HepG2 (cell line): ENCODE results near the gene NME9. TPM values are rescaled to one million over a fixed set of nuclear protein-coding genes. Genes with fewer than 3 reads are reported as not detected.
A peak's percentile ranks its signal among the peaks of the same experiment; 100 is the strongest.

Experiments used
- ATAC-seq: fragments of 200-7000 bp; cut with Tn5 transposase; 3 replicates; pipeline ENCODE4 v1.9.1; 2020; ENCODE audit warnings: mild to moderate bottlenecking, moderate library complexity
- BruUV-seq: library from RNA; stranded (reverse); fragments of 400-500 nt; replicated peaks from 2 replicates; lab custom pipeline; 2021; lab: Mats Ljungman, UMichigan
- CTCF ChIA-PET: fragments of 300-600 bp; formaldehyde crosslinking; extraction: SDS; loops from one replicate; lab custom pipeline; 2021; ENCODE audit warnings: low total read pairs, inconsistent platforms, low intra/inter-chr PET ratio; lab: Yijun Ruan, JAX
- POLR2A ChIA-PET: fragments of 350-600 bp; sonication (Branson Sonifier 250); formaldehyde crosslinking; loops from one replicate; lab custom pipeline; 2020; ENCODE audit warnings: antibody characterized with exemption, inconsistent platforms; lab: Yijun Ruan, JAX
- DNase-seq: peaks from one replicate; pipeline ENCODE4 v3.0.0-alpha.2; 2015; ENCODE audit warnings: low spot score
- FAIRE-seq: peaks from 3 replicates; lab custom pipeline; 2011; peaks lifted over from hg19 to GRCh38; lab: Jason Lieb, UNC
- H2AFZ ChIP-seq: one replicate; pipeline ENCODE4 v1.6.1; 2011; ENCODE audit warnings: low read length, inconsistent platforms
- H3K27ac ChIP-seq: fragments of 300-600 bp; 3 replicates; pipeline ENCODE4 v1.8.0; 2011; ENCODE audit warnings: mixed run types, mild to moderate bottlenecking, mixed read lengths, low read length, inconsistent platforms; ENCODE audit not compliant: insufficient read depth; ENCODE audit errors: extremely low read length
- H3K27me3 ChIP-seq, 2 experiments: fragments of 200-600 bp in 1 of 2; 2 replicates in 1 of 2; 3 replicates in 1 of 2; pipeline versions ENCODE4 v1.6.0 to v1.8.0; 2011; ENCODE audit warnings: low read length in 2 of 2, mild to moderate bottlenecking in 2 of 2, moderate library complexity in 2 of 2, inconsistent platforms in 1 of 2; ENCODE audit not compliant: insufficient read depth in 2 of 2, control insufficient read depth in 1 of 2
- H3K36me3 ChIP-seq, 2 experiments: fragments of 200-600 bp in 1 of 2; replicated peaks in 1 of 2; 2 replicates in 1 of 2; 3 replicates in 1 of 2; pipeline versions ENCODE4 v1.5.1 to v1.8.0; 2011; ENCODE audit warnings: low read length in 2 of 2, inconsistent platforms in 1 of 2; ENCODE audit not compliant: insufficient read depth in 2 of 2, control insufficient read depth in 1 of 2
- H3K4me1 ChIP-seq: 2 replicates; pipeline ENCODE4 v1.5.1; 2012; ENCODE audit warnings: low read length, inconsistent platforms; ENCODE audit not compliant: insufficient read depth
- H3K4me2 ChIP-seq: 2 replicates; pipeline ENCODE4 v1.6.0; 2011; ENCODE audit warnings: low read depth, low read length, inconsistent platforms
- H3K4me3 ChIP-seq, 3 experiments: fragments of 200-600 bp in 1 of 3; sonication (generic), shearing (Covaris generic) in 1 of 3; replicated peaks in 1 of 3; 2 replicates each; pipeline ENCODE4 v1.5.1; 2011 to 2016; ENCODE audit warnings: low read length in 3 of 3, inconsistent platforms in 2 of 3, low read depth in 2 of 3, mild to moderate bottlenecking in 2 of 3, control low read depth in 1 of 3, mixed read lengths in 1 of 3; ENCODE audit not compliant: insufficient read depth in 1 of 3
- H3K79me2 ChIP-seq: one replicate; pipeline ENCODE4 v1.6.1; 2011; ENCODE audit warnings: low read length, inconsistent platforms; ENCODE audit not compliant: insufficient read depth
- H3K9ac ChIP-seq: 2 replicates; pipeline ENCODE4 v1.6.0; 2011; ENCODE audit warnings: mild to moderate bottlenecking, low read depth, low read length, inconsistent platforms; ENCODE audit not compliant: insufficient read depth
- H3K9me3 ChIP-seq: 2 replicates; pipeline ENCODE4 v1.5.1; 2012; ENCODE audit warnings: mild to moderate bottlenecking, low read length
- H4K20me1 ChIP-seq: 2 replicates; pipeline ENCODE4 v1.6.0; 2011; ENCODE audit warnings: inconsistent platforms, mild to moderate bottlenecking, low read length, moderate library complexity; ENCODE audit not compliant: insufficient read depth
- DNMT1 ChIP-seq: sonication (generic); formaldehyde crosslinking; IDR thresholded peaks from 2 replicates; pipeline ENCODE4 v1.5.1; 2020; ENCODE audit warnings: mild to moderate bottlenecking, missing genetic modification reagents
- FOXA1 ChIP-seq, 2 experiments: fragments of 450-650 bp in 1 of 2; sonication (generic) in 1 of 2; formaldehyde crosslinking in 1 of 2; IDR thresholded peaks; 2 replicates each; pipeline versions ENCODE4 v1.4.0 to v1.6.1; 2016 to 2020; ENCODE audit warnings: missing genetic modification reagents in 1 of 2
- IKZF1 ChIP-seq: fragments of 450-650 bp; IDR thresholded peaks from 2 replicates; pipeline ENCODE4 v1.7.1; 2016
- KMT2B ChIP-seq: IDR thresholded peaks from 2 replicates; pipeline ENCODE4 v1.6.1; 2016; ENCODE audit warnings: missing genetic modification reagents, missing compliant biosample characterization
- LCORL ChIP-seq, 2 experiments: fragments of 450-650 bp in 1 of 2; sonication (generic) in 1 of 2; formaldehyde crosslinking in 1 of 2; IDR thresholded peaks; 2 replicates each; pipeline versions ENCODE4 v1.5.0 to v1.6.1; 2017 to 2020; ENCODE audit warnings: antibody characterized with exemption in 1 of 2, missing genetic modification reagents in 1 of 2
- TEAD3 ChIP-seq: optimal IDR thresholded peaks from 2 replicates; pipeline ENCODE3; 2016; ENCODE audit warnings: borderline replicate concordance
- ZFY ChIP-seq: sonication (generic); formaldehyde crosslinking; IDR thresholded peaks from 2 replicates; pipeline ENCODE4 v1.4.0; 2020; ENCODE audit warnings: missing genetic modification reagents
- ZNF253 ChIP-seq: sonication (generic); formaldehyde crosslinking; IDR thresholded peaks from 2 replicates; pipeline ENCODE4 v1.8.0; 2022; ENCODE audit warnings: mild to moderate bottlenecking, missing genetic modification reagents, borderline replicate concordance
- ZNF30 ChIP-seq: sonication (generic); formaldehyde crosslinking; IDR thresholded peaks from 2 replicates; pipeline ENCODE4 v1.5.0; 2020; ENCODE audit warnings: mild to moderate bottlenecking, missing genetic modification reagents
- ZNF598 ChIP-seq: sonication (generic); formaldehyde crosslinking; IDR thresholded peaks from 2 replicates; pipeline ENCODE4 v1.5.1; 2020; ENCODE audit warnings: mild to moderate bottlenecking, missing genetic modification reagents, borderline replicate concordance
- ZNF746 ChIP-seq: sonication (generic); formaldehyde crosslinking; IDR thresholded peaks from 2 replicates; pipeline ENCODE4 v1.8.0; 2022; ENCODE audit warnings: mild to moderate bottlenecking, missing genetic modification reagents
- WGBS: methylation state at CpG from one replicate; pipeline ENCODE4 v1.1.6; 2017; ENCODE audit warnings: low lambda C conversion rate; 5-methylcytosine and 5-hydroxymethylcytosine counted together
- in situ Hi-C: cut with HindIII; loops from 2 replicates; pipeline ENCODE4 v1.10.0; 2017; ENCODE audit warnings: low pct_unique_long_range_greater_than_20kb; ENCODE audit not compliant: extremely low pct_ligation_motif_present
- intact Hi-C: fragments of 100-400 bp; cut with micrococcal nuclease; formaldehyde crosslinking; loops from one replicate; pipeline ENCODE4 v1.10.0; 2022; ENCODE audit not compliant: unreplicated experiment
- polyA plus RNA-seq, 8 experiments: library from polyadenylated mRNA; depleted of rRNA in 3 of 8; stranded (reverse) in 7 of 8; unstranded in 1 of 8; fragments of >200 nt; fragmentation: Illumina TruSeq in 4 of 8; extraction: Trizol in 4 of 8; gene quantifications; 2 replicates each; pipeline versions ENCODE4 v1.2.1 to v1.2.3, GENCODE V29; 2011 to 2016; ENCODE audit warnings: low read depth in 4 of 8, missing spikeins in 1 of 8, mixed read lengths in 1 of 8; ENCODE audit not compliant: insufficient read depth in 1 of 8
- total RNA-seq, 5 experiments: library from RNA; depleted of rRNA; stranded (reverse); fragments of >200 nt; fragmentation: Illumina TruSeq; extraction: Trizol; gene quantifications; 2 replicates each; pipeline ENCODE4 v1.2.3, GENCODE V29; 2016; ENCODE audit warnings: low read depth in 1 of 5
- TF ChIP-seq, protein P1 (sequence below): sonication (generic); formaldehyde crosslinking; IDR thresholded peaks from 2 replicates; pipeline ENCODE4 v1.8.1; 2022; ENCODE audit warnings: mild to moderate bottlenecking, missing genetic modification reagents

NME9 gene
- total and polyA plus RNA-seq, 2 of the 13 experiments (the other 11 are each of a cell fraction or from before 2014, with no cell fraction given) = not detected

DNA sequence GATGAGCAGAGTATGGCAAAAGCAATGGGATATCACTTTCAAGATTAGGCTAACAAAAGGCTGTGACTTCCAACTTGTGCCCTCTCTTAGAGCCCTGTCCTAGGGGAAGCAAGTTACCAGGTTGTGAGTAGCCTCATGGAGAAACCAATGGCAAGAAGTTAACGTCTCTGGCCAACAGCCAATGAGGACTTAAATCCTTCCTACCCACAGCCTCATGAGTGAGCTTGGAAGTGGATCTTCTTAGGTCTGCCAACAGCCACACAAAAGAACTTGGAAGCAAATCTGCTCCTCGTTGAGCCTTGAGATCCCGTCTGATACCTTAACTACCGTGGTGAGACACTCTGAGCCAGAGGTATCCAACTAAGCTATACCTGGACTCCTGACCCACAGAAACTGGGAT is 5.7 kb downstream of the NME9 start (continued):
- TF ChIP-seq, protein P1, sequence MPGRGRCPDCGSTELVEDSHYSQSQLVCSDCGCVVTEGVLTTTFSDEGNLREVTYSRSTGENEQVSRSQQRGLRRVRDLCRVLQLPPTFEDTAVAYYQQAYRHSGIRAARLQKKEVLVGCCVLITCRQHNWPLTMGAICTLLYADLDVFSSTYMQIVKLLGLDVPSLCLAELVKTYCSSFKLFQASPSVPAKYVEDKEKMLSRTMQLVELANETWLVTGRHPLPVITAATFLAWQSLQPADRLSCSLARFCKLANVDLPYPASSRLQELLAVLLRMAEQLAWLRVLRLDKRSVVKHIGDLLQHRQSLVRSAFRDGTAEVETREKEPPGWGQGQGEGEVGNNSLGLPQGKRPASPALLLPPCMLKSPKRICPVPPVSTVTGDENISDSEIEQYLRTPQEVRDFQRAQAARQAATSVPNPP (CRISPR knock-in tag) = no peak
- no peak for TF ChIP-seq KMT2B
- TF ChIP-seq FOXA1 (IDR thresholded peaks at IDR 0.05) = no peak
- TF ChIP-seq FOXA1 (CRISPR knock-in tag; IDR thresholded peaks at IDR 0.05) = no peak
- TF ChIP-seq ZNF598 = no peak
- TF ChIP-seq DNMT1 (CRISPR knock-in tag) = no peak
- no peak for TF ChIP-seq ZNF30 (CRISPR knock-in tag)

DNA sequence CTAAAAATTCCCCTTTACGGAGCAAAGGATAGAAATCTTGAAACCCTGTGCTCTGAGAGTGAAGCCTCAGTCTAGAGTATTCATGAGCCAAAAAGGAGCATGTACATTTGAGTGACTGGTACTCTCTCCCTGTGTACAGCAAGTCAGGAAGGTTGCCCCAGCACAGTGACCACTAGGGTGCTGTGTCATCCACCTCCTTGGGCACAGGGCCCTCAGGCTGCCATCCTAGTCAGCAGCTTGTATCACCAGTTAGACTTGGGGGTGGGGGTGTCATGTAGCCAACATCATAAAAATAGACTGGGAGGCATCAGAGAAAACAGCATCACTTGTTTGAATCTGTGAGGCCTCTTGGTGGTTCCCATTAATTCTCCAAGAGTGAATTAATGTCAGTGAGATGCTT is 12.0 kb downstream of the NME9 start:
- Histone ChIP-seq H3K4me2 (no peak overlapping the region), H3K9ac (no peak overlapping the region), H2AFZ (no peak overlapping the region), H3K79me2 (no peaks in the 10 kb centered on the region), H3K27me3 (peaks cover 0 to 17% of the 10 kb centered on the region in 2 experiments; a peak in 1 of 5 replicates), H3K27ac (no peak overlapping the region), H3K36me3 (no peaks in the 10 kb centered on the region), H3K4me3 (no peak overlapping the region), H3K4me1 (no peaks in the 10 kb centered on the region), H3K9me3 (no peaks in the 10 kb centered on the region), H4K20me1 (no peaks in the 10 kb centered on the region)
- TF ChIP-seq IKZF1 = no peak
- no peak for TF ChIP-seq LCORL (IDR thresholded peaks at IDR 0.05)
- no peak for TF ChIP-seq LCORL (CRISPR knock-in tag; IDR thresholded peaks at IDR 0.05)
- no peak for TF ChIP-seq ZNF253 (CRISPR knock-in tag)
- TF ChIP-seq ZFY (CRISPR knock-in tag) = no peak
- no peak for TF ChIP-seq TEAD3 (CRISPR knock-in tag)
- no peak for TF ChIP-seq ZNF746 (CRISPR knock-in tag)
- ATAC-seq (peak; percentile 56), DNase-seq (no peak), FAIRE-seq (no peak)
- intact Hi-C loops (no loop called here), in situ Hi-C loops (no loop called here)
- POLR2A ChIA-PET = no interaction called here
- CTCF ChIA-PET = no interaction called here
- WGBS = 52% methylated on average over 1 of the region's 1 CpG
- BruUV-seq = no TSS peak
